LNCAP (cell line): ENCODE measurements around the gene TSHZ1.

Experiments
- CTCF ChIP-seq: fragments of 450-650 bp; IDR thresholded peaks from 2 replicates; pipeline ENCODE4 v1.5.1; 2017; ENCODE audit warnings: mild to moderate bottlenecking

The TSHZ1 gene

DNA sequence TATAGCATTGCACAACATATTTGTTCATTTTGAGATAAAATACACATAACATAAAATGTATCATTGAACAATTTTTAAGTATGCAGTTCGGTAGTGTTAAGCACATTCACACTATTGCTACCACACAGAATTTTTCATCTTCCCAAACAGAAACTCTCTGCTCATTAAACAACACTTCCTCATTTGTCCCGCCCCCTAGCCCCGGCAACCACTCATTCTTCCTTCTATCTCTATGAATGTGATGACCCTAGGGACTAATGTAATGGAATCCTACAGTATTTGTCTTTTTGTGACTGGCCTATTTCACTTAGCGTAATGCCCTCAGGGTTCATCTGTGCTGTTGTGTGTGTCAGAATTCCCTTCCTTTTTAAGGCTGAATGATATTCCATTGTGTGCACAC is 95.4 kb downstream of the TSHZ1 start:
- no peak for TF ChIP-seq CTCF

DNA sequence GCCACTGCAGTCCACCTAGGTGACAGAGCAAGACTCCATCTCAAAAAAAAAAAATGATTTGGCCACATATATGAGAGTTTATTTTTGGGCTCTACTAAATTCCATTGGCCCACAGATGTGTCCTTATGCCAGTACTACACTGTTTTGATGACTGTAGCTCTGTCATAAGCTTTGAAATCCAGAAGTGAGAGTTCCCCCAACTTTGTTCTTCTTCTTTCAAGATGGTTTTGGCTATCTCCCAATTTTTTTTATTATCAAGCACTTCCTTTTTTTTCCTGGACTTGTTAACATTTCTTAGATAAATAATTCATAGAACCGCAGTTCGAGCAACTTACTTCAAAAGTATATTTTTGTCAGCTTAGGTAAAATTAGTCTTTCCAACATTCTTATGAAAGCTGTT is 96.9 kb downstream of the TSHZ1 start:
- TF ChIP-seq CTCF: no peak

- TF ChIP-seq CTCF: no peak
Measured at GRCh38 chr18:75309564-75309963, 99.0 kb downstream of the TSHZ1 start.

DNA sequence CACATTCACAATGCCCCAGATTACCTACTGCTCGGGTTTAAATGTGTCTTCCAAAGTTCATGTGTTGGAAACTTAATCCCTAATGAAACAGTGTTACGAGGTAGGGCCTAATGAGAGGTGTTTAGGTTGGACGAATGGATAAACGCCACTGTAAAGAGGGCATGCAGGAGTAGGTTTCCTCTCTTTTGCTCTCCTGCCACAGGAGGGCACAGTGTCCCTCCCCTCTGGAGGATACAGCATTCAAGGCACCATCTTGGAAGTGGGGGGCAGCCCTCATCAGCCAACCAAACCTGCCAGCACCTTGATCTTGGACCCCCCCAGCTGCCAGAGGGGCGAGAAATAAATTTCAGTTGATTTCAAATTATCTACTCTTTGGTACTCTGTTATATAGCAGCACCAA is 103.5 kb downstream of the TSHZ1 start:
- peak; percentile 28; the same call in 1 of the 2 replicates for TF ChIP-seq CTCF

GRCh38 chr18:75314606-75315005 is 104.0 kb downstream of the TSHZ1 start:
- TF ChIP-seq CTCF: no peak

GRCh38 chr18:75316223-75316622 is 105.6 kb downstream of the TSHZ1 start:
- no peak for TF ChIP-seq CTCF

DNA sequence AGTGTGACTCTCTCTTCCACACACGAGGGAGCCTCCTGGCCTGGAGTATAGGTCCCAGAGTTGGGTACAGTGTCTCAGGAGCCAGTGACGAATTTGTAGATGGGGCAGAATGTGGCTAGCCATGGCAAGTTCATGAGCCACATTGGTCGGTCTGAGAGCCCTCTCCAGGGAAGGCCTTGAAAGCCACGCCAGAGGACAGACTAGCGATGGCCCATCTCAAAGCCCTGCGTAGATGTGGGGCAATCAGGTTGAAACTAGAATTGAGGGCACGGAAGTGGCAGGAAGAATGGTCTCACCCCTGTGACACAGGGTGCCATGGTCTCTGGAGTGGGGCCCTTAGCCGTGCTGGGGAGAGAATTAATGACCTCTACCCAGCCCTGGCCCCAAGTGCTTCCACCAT is 106.2 kb downstream of the TSHZ1 start:
- no peak for TF ChIP-seq CTCF

- TF ChIP-seq CTCF: no peak
Measured at GRCh38 chr18:75317300-75317699, 106.7 kb downstream of the TSHZ1 start.
